ENCODE results near the gene TASP1.

- no peak for TF ChIP-seq POLR2A (IDR thresholded peaks at IDR 0.05)
- TF ChIP-seq, protein P1, sequence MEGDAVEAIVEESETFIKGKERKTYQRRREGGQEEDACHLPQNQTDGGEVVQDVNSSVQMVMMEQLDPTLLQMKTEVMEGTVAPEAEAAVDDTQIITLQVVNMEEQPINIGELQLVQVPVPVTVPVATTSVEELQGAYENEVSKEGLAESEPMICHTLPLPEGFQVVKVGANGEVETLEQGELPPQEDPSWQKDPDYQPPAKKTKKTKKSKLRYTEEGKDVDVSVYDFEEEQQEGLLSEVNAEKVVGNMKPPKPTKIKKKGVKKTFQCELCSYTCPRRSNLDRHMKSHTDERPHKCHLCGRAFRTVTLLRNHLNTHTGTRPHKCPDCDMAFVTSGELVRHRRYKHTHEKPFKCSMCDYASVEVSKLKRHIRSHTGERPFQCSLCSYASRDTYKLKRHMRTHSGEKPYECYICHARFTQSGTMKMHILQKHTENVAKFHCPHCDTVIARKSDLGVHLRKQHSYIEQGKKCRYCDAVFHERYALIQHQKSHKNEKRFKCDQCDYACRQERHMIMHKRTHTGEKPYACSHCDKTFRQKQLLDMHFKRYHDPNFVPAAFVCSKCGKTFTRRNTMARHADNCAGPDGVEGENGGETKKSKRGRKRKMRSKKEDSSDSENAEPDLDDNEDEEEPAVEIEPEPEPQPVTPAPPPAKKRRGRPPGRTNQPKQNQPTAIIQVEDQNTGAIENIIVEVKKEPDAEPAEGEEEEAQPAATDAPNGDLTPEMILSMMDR (IDR thresholded peaks at IDR 0.05): no peak
These were observed 220.2 kb downstream of the TASP1 start for GRCh38 chr20:13418263-13419229.

Data from tibial nerve (tissue), 3 donors.